IMR-90 (cell line): ENCODE data around the gene COL25A1.

Experiments used
- BHLHE40 ChIP-seq: fragments of 150-350 bp; IDR thresholded peaks from 2 replicates; pipeline ENCODE4 v1.6.1; 2016; ENCODE audit warnings: mild to moderate bottlenecking, low read depth, low read length
- CHD1 ChIP-seq: IDR thresholded peaks from 2 replicates; pipeline ENCODE4 v1.6.1; 2012; ENCODE audit warnings: low read depth, low read length, improper control_type of control experiment
- MAFK ChIP-seq: IDR thresholded peaks from 2 replicates; pipeline ENCODE4 v1.6.1; 2012; ENCODE audit warnings: low read depth, low read length, improper control_type of control experiment
- MAZ ChIP-seq: IDR thresholded peaks from 2 replicates; pipeline ENCODE4 v1.6.1; 2012; ENCODE audit warnings: low read depth, mild to moderate bottlenecking, low read length, improper control_type of control experiment, moderate library complexity, borderline replicate concordance
- MXI1 ChIP-seq: IDR thresholded peaks from 2 replicates; pipeline ENCODE4 v1.6.1; 2012; ENCODE audit warnings: low read depth, mild to moderate bottlenecking, low read length, moderate library complexity, borderline replicate concordance
- POLR2A ChIP-seq: IDR thresholded peaks from 2 replicates; pipeline ENCODE4 v1.6.1; 2012; ENCODE audit warnings: mild to moderate bottlenecking, low read depth, low read length
- RAD21 ChIP-seq: IDR thresholded peaks from 2 replicates; pipeline ENCODE4 v1.6.1; 2012; ENCODE audit warnings: low read length, improper control_type of control experiment
- TF ChIP-seq, protein P1 (sequence below): conservative IDR thresholded peaks from 2 replicates; pipeline ENCODE4 v1.5.1; 2012; ENCODE audit warnings: mild to moderate bottlenecking, low read depth, low read length, improper control_type of control experiment
- TF ChIP-seq, protein P2 (sequence below): fragments of 150-350 bp; IDR thresholded peaks from 2 replicates; pipeline ENCODE4 v1.6.1; 2017; ENCODE audit warnings: mild to moderate bottlenecking, antibody characterized with exemption, low read length, low read depth
- TF ChIP-seq, protein P3 (sequence below): fragments of 150-350 bp; IDR thresholded peaks from 2 replicates; pipeline ENCODE4 v1.6.1; 2016; ENCODE audit warnings: low read depth, mild to moderate bottlenecking, low read length, moderate library complexity, borderline replicate concordance

DNA sequence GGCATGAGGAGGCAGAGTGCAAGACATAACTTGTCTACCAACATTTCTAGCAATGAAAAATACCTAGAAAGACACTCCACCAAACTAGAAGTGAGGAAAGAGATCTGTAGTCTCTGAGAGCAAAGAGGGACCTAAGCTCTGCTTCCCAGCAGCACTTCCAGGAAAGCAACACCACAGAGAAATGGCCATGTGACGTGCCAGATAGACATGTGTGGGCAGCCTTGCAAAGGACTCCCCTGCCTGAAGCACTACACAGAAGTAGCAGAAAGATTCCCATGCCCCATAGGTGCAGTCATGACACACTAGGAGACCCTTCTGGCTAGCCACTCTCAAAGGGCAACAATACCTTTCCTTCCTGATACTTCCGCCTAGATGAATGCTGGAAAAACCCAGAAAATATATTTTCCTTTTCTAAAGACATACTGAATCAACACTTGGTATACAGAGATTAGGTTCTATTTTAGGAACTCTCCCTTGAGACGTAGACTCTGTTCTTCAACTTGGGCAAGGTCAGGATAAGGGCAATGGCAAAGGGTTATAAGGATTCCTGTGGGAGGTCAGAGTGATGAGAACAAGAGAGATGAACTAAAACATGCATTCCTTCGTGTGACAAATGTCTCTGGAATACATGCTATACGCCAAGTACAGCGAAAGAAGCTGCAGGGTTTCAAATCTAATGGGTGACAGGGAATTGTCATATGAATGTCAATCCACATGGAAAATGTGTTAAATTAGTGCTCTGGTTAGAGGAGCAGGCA lies 352.1 kb downstream of the COL25A1 start:
- no peak for TF ChIP-seq POLR2A
- TF ChIP-seq, protein P1, sequence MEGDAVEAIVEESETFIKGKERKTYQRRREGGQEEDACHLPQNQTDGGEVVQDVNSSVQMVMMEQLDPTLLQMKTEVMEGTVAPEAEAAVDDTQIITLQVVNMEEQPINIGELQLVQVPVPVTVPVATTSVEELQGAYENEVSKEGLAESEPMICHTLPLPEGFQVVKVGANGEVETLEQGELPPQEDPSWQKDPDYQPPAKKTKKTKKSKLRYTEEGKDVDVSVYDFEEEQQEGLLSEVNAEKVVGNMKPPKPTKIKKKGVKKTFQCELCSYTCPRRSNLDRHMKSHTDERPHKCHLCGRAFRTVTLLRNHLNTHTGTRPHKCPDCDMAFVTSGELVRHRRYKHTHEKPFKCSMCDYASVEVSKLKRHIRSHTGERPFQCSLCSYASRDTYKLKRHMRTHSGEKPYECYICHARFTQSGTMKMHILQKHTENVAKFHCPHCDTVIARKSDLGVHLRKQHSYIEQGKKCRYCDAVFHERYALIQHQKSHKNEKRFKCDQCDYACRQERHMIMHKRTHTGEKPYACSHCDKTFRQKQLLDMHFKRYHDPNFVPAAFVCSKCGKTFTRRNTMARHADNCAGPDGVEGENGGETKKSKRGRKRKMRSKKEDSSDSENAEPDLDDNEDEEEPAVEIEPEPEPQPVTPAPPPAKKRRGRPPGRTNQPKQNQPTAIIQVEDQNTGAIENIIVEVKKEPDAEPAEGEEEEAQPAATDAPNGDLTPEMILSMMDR: no peak
- no peak for TF ChIP-seq RAD21
- no peak for TF ChIP-seq BHLHE40
- TF ChIP-seq, protein P2, sequence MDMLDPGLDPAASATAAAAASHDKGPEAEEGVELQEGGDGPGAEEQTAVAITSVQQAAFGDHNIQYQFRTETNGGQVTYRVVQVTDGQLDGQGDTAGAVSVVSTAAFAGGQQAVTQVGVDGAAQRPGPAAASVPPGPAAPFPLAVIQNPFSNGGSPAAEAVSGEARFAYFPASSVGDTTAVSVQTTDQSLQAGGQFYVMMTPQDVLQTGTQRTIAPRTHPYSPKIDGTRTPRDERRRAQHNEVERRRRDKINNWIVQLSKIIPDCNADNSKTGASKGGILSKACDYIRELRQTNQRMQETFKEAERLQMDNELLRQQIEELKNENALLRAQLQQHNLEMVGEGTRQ: no peak
- no peak for TF ChIP-seq MAZ
- no peak for TF ChIP-seq MXI1
- TF ChIP-seq, protein P3, sequence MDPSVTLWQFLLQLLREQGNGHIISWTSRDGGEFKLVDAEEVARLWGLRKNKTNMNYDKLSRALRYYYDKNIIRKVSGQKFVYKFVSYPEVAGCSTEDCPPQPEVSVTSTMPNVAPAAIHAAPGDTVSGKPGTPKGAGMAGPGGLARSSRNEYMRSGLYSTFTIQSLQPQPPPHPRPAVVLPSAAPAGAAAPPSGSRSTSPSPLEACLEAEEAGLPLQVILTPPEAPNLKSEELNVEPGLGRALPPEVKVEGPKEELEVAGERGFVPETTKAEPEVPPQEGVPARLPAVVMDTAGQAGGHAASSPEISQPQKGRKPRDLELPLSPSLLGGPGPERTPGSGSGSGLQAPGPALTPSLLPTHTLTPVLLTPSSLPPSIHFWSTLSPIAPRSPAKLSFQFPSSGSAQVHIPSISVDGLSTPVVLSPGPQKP: no peak
- TF ChIP-seq CHD1: no peak
- TF ChIP-seq MAFK: no peak
